DMS153 treated with DMSO at 0.1 percent for 48 hours (cell line): ENCODE results near the gene B4GALNT4.
"Not testable (repeated sequence)": the region's sequence is repeated elsewhere in the genome, so short reads cannot be mapped to it uniquely, and the experiment has no call there.

ENCODE experiments used
- DNase-seq: peaks from one replicate; lab custom pipeline; 2025; ENCODE audit not compliant: unreplicated experiment; lab: John Stamatoyannopoulos, UW

The B4GALNT4 gene, protein sequence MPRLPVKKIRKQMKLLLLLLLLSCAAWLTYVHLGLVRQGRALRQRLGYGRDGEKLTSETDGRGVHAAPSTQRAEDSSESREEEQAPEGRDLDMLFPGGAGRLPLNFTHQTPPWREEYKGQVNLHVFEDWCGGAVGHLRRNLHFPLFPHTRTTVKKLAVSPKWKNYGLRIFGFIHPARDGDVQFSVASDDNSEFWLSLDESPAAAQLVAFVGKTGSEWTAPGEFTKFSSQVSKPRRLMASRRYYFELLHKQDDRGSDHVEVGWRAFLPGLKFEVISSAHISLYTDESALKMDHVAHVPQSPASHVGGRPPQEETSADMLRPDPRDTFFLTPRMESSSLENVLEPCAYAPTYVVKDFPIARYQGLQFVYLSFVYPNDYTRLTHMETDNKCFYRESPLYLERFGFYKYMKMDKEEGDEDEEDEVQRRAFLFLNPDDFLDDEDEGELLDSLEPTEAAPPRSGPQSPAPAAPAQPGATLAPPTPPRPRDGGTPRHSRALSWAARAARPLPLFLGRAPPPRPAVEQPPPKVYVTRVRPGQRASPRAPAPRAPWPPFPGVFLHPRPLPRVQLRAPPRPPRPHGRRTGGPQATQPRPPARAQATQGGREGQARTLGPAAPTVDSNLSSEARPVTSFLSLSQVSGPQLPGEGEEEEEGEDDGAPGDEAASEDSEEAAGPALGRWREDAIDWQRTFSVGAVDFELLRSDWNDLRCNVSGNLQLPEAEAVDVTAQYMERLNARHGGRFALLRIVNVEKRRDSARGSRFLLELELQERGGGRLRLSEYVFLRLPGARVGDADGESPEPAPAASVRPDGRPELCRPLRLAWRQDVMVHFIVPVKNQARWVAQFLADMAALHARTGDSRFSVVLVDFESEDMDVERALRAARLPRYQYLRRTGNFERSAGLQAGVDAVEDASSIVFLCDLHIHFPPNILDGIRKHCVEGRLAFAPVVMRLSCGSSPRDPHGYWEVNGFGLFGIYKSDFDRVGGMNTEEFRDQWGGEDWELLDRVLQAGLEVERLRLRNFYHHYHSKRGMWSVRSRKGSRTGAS

DNA sequence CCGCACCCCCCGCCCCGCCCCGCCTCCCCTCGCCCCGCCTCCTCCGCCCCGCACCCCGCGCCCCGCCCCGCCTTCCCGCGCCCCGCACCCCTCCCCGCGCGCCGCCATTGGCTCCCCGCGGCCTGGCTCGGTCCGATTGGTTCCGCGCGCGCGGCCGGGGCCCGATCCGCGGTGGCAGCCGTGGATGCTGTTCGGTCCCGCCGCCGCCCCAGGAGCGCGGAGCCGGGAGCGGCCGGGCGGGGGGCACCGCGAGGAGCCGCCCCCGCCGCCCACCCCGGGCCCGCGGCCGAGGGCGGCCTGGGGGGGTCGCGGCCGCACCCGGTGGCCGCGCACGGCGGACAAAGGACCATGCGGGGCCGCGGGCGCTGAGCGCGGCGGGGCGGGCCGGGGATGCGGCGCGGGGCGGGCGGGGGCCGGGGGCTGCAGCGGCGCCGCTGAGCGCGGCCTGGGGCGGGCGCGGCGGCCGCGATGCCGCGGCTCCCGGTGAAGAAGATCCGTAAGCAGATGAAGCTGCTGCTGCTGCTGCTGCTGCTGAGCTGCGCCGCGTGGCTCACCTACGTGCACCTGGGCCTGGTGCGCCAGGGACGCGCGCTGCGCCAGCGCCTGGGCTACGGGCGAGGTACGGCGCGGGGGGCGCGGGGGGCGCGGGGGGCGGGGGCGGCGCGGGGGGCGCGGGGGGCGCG lies at the start of gene B4GALNT4:
Gene B4GALNT4 (plus strand): TSS at position 164 of the 683 bp plus-strand sequence. CDS start 305 bp downstream, at position 469.
- DNase-seq, result no peak

DNA sequence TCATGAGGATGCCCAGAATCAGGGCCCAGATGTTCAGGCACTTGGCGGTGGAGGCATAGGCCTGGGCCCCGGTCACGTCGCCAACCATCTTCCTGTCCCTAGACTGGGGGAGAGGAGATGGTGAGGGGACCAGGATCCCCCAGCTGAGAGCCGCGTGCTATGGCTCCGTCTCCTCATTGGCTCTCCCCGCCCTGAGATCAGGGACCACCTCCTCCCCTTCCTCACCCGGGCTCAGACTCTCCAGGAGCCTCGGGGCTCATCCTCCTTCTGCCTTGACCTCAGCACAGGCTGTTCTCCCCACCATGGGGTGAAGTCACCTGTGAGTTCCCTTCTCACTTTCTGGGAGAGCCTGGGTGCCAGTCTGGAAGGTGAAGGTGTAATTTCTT lies 49.4 kb upstream of the B4GALNT4 start:
- not testable (repeated sequence) for DNase-seq

DNA sequence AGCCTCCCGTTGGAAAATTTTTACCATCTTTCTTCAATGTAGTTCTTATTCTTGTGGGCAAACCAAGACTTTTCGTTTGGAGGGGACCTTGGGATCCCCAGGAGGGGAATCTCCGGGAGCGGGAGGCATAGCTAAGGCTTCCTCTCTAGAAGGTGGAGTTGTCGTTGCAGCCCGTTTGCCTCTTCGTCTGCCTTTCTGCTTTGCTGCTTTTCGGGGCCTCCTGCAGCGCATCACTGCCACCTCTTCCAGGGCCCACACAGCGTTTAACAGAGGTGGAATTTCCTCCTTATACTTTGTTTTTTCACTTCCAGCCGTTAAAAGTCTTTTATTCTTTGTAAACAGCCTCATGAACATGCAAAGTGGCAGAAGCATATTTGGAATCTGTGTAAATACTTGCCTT lies 45.1 kb upstream of the B4GALNT4 start:
- DNase-seq, result no peak

DNA sequence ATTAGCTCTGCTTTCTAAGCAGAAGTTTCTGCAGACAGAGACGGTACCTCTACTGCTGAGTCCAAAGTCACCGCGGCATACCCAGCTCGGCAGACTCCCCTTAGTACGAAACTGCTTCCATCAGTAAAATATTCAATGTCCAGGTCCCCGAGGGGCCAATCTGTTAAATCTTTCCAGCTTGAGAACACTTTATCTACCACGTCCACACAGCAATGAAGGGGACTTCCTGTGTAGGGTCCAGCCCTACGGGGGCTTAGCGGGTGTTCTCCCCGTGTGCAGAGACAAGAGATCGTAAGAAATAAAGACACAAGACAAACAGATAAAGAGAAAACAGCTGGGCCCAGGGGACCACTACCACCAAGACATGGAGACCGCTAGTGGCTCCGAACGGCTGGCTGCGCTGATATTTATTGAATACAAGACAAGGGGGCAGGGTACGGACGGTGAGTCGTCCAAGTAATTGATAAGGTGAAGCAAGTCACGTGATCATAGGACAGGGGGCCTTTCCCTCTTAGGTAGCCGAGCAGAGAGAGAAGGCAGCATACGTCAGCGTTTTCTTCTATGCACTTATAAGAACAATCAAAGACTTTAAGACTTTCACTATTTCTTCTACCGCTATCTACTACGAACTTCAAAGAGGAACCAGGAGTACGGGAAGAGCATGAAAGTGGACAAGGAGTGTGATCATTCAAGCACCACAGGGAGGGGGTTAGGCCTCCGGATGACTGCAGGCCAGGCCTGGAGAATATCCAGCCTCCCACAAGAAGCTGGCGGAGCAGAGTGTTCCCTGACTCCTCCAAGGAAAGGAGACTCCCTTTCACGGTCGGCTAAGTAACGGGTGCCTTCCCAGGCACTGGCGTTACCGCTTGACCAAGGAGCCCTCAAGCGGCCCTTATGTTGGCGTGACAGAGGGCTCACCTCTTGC lies 44.4 kb upstream of the B4GALNT4 start:
- DNase-seq, result not testable (repeated sequence)

DNA sequence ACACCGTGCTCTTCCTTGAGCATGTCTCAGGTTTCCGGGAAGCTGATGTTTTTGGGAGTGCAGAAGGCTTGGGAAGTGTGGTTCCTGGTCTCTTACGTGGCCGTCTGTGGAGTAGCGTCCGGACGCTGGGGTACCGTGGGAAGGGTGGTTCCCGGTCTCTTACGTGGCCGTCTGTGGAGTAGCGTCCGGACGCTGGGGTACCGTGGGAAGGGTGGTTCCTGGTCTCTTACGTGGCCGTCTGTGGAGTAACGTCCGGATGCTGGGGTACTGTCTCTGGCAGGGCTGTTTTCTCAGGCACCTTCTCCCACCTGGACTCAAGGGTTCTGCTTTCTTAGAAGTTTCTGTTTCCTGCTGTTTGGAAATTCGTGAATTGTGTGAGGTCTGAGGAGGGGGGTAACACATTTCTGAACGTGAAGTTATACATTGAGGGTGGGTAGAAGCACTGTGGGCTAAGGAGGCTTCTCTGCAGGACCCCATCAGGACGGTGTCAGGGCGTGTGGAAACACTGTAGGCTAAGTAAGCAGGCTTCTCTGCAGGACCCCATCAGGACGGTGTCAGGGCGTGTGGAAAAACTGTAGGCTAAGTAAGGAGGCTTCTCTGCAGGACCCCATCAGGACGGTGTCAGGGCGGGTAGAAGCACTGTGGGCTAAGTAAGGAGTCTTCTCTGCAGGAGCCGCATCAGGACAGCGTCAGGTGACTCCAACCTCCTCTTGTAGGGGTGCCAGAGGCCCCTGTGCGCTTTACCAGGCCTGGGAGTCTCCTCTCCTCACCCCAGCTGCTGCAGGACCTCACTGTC lies 43.3 kb upstream of the B4GALNT4 start:
- no peak for DNase-seq

DNA sequence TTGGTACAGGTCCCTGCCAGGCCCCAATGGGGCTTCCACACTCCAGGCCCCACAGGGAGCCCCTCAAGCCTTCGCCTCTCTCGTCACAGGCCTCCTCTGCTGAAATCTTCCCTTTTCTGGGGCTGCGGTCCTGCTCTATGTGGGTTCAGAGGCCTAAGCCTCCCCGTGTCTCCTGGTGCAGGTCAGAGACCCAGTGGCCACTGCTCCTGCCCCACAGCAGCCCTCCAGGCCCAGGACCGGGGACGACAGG lies 42.8 kb upstream of the B4GALNT4 start:
- no peak for DNase-seq

DNA sequence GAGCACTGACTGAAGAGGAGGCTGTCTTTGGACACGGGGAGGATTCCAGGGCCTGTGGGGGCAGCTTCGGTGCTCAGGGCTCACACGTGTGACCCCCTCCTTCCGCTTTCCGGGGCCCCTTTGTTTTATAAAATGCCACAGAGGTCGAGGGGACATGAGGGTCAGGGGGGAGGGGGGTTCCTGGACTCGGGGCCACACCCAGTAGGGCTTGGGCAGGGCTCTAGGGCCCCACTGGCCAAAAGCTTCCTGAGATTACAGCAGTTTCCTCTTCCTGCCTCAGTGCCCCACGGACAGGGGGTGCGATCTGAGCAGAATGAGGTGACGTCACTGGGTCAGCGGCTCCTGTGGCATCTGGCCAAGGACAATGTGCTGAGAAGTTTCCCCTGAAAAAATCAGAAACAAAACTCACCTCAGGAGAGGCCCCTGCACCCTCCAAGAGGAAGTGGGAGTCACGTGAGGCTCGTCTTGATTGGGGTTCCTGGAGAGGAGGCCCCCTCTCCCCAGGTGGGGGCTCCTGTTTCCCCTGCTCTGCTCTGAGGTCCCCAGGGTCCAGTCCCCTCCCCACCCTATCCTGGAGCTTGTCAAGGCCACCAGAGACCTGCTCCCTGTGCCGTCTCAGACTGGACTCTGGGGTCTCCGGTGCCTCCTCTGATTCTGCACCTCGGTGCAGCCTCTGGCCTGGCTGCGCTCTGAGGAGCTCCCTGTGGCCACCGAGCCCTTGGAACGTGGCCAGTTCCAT lies 42.3 kb upstream of the B4GALNT4 start:
- no peak for DNase-seq

DNA sequence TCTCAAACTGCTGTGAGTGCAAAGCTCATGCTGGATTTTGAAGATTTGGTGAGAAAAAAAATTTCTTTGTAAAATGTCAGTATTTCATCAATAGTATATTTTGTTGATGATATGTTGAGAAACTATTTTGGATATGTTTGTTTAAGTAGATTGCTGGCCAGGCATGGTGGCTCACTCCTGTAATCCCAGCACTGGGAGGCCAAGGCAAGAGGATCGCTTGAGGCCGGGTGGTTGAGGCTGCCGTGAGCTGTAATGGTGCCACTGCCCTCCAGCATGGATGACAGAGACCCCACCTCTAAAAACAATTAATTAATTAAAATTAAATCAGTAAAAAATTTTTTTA lies 41.7 kb upstream of the B4GALNT4 start:
- DNase-seq, result no peak

DNA sequence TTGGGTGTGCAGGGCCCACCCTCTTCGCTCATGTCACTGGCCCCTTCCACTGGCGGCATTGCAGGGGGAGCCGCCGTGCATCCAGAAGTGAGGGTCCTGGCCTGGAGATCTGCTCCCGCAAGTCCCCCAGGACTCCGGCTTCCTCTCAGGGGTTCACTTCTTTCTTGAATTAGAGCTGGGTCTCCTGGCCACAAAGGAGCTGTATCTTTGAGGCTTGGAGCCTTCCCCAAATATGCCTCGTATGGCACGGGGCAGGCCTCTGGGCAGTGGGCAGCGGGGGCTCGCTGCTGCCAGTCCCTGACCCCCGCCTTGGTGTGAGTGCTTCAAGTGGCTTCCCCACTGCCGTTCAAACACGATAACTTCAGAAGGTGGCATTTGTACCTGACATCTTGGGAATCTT lies 41.3 kb upstream of the B4GALNT4 start:
- DNase-seq, result no peak

DNA sequence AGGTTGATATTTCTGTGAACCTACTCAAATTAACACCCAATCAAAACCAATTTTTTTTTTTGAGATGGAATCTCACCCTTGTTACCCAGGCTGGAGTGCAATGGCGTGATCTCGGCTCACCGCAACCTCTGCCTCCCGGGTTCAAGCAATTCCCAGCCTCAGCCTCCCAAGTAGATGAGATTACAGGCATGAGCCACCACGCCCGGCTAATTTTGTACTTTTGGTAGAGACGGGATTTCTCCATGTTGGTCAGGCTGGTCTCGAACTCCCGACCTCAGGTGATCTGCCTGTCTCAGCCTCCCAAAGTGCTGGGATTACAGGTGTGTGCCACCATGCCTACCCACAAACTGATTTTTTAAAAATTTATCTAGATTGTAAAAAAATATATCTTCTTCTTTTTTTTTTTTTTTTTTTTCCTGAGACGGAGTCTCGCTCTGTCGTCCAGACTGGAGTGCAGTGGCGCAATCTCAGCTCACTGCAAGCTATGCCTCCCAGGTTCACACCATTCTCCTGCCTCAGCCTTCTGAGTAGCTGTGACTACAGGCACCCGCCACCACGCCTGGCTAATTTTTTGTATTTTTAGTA lies 40.7 kb upstream of the B4GALNT4 start:
- DNase-seq, result not testable (repeated sequence)

DNA sequence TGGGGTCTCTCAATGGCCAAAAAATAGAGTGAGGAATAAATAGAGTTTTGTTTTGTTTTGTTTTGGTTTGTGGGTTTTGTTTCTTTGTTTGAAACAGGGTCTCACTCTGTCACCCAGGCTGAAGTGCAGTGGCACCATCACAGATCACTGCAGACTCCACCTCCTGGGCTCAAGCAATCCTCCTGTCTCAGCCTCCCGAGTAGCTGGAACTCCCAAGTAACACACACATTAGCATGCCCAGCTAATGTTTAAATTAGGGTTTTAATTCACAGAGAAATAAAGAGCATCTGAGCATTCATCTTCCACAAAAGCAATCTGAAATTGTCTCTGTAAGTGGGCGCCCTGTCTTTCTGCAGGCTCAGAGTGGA lies 39.4 kb upstream of the B4GALNT4 start:
- no peak for DNase-seq

DNA sequence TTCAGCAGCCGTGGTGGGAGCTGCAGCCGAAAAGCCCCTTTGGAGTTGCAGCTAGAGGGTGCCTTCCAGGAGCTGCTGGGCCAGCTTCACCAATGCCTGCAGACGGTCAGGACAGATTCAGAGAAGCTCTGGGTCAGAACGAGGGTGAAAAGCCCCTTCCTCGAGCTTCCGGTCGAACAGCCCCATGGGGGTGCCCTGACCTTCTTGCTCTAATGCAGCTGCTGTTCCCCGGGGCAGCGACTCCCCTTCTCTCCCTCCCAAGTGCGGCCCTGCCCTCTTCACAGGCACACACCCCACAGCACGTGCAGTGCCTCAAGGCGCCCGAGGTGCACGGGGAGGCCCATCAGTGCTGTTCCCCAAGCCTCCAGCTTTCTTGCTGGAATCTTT lies 39.0 kb upstream of the B4GALNT4 start:
- DNase-seq, result no peak

DNA sequence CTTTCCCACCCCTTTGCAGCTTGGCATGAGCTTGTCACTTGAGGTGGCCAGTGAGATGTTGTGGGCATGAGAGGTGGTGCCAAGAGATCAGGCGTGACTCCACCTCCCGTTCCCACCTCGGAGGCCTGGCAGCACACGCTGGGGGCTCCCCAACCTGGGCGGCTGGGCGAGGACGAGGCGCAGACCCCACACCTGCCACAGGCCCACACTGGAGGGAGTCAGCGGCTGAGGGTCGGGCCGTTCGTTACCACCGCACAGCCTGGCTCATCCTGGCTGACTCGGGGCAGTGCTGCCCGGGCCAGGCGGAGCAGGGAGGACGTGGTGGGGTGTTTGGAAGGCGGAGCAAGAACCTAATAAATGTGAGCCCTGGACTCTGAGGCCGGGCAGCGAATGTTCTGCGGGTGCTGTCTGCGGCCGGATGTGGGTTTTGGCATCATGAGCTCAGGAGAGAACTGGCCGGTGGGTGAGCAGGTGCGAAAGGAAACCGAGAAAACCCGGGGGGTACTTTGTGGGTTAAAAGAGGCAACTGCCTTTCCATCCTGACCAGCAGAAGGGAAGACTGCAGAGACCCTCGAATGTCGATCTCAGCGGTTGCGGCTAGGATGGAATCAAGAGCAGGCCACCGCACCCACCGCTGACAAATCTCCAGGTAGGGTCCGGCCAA lies 38.5 kb upstream of the B4GALNT4 start:
- DNase-seq, result no peak

DNA sequence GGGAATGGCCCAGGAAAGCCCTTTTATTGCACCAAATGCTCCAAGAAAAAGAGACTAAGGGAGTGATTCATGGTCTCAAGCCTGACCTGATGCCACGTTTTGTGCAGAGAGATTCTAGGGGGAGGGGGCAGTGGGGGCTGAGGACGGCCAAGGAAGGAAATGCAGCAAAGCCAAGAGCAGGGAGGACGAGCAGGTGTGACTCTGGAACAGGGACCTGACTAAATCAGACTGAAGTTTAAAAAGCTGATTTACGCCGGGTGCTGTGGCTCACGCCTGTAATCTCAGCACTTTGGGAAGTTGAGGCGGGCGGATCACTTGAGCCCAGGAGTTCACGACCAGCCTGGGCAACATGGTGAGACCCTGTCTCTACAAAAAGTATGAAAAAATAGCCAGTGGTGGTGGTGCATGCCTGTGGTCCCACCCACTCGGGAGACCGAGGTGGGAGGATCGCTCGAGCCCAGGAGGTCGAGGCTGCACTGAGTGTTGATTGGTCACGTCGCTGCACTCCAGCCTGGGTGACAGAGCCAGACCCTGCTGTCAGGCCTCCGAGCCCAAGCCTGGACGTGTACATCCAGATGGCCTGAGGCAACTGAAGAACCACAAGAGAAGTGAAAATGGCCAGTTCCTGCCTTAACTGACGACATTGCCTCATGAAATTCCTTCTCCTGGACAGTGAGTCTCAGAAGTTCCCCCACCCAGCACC lies 37.8 kb upstream of the B4GALNT4 start:
- no peak for DNase-seq

DNA sequence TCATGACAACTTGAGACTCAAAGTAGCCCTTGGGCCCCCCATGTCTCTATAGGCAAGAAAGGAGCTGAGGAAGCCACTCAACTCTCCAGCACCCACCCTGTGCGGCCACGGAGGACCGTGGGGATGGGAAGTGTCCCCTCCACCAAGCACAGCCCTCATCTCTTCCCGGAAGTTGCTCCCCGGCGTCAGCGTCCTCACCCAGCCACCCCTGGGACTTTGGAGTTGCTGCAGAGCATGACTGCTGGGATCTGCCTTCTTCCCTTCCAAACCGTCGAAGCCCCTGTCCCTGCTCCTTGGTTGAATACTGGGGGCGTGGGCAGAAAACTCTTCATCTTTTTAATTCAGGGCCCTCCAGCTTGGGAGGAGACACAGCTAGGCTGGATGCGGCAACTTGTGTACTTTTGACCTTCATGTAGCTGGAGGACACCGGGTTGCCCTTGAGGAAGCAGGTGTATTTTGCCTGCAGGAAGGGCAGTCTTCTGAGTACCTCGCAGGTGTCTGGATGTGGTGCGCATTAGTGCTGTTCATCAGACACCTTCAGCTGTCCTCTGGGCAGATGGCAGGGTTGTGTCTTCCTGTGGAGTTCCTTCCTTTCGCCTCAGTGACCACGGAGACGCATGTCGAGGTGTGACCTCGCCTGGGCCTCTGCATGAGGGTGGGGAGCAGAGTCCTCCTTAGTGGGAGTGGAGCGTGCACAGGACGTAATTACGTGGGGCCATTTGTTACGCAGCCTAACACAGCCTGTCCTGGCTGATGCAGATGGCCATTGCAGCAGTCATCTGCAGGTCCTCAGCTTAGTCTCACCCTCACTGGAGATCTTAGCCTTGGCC lies 36.4 kb upstream of the B4GALNT4 start:
- no peak for DNase-seq

DNA sequence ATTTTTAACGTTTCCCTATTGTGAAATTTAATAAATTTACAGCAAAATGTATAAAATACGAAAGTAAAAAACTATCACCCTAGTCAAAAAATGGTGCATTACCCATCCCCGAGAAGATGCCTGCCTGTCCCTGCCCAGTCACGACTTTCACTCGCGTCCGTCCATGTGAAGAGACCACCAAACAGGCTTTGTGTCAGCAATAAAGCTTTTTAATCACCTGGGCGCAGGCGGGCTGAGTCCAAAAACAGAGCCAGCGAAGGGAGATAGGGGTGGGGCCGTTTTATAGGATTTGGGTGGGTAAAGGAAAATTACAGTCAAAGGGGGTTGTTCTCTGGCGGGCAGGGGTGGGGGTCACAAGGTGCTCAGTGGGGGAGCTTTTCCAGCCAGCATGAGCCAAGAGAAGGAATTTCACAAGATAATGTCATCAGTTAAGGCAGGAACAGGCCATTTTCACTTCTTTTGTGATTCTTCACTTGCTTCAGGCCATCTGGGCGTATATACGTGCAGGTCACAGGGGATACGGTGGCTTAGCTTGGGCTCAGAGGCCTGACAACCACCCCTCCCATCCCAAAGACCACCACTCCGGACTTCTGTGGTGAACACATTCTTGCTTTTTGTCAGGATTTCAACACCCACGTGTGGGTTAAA lies 35.6 kb upstream of the B4GALNT4 start:
- not testable (repeated sequence) for DNase-seq
